K562 (cell line): ENCODE measurements around the gene ZDHHC24. TPM values are rescaled to one million over a fixed set of nuclear protein-coding genes. Genes with fewer than 3 reads are reported as not detected.

Experiments
- ELF4 ChIP-seq: fragments of 450-650 bp; formaldehyde crosslinking; IDR thresholded peaks from 2 replicates; pipeline ENCODE4 v1.4.0; 2022; ENCODE audit warnings: missing genetic modification characterization
- ERF ChIP-seq: fragments of 450-650 bp; formaldehyde crosslinking; IDR thresholded peaks from 2 replicates; pipeline ENCODE4 v1.4.0; 2020; ENCODE audit warnings: mild to moderate bottlenecking, mixed read lengths
- HNRNPK ChIP-seq: fragments of 200-400 bp; formaldehyde crosslinking; IDR thresholded peaks from one replicate; pipeline ENCODE4 v1.6.1; 2018; ENCODE audit warnings: mild to moderate bottlenecking, low read depth, low read length; ENCODE audit not compliant: poor library complexity, severe bottlenecking
- HNRNPLL ChIP-seq: fragments of 200-400 bp; formaldehyde crosslinking; IDR thresholded peaks from 2 replicates; pipeline ENCODE4 v1.6.1; 2017; ENCODE audit warnings: low read length, low read depth, mild to moderate bottlenecking; ENCODE audit not compliant: poor library complexity, severe bottlenecking
- ID3 ChIP-seq, 2 experiments: fragments of 250-450 bp in 1 of 2; fragments of 450-650 bp in 1 of 2; sonication (Bioruptor Pico) in 1 of 2; IDR thresholded peaks; 2 replicates each; pipeline versions ENCODE4 v1.6.1 to v1.8.0; 2016 to 2021; ENCODE audit warnings: mild to moderate bottlenecking in 2 of 2, moderate library complexity in 2 of 2, missing compliant biosample characterization in 1 of 2, missing genetic modification characterization in 1 of 2
- MTA1 ChIP-seq: fragments of 450-650 bp; IDR thresholded peaks from 2 replicates; pipeline ENCODE4 v1.6.1; 2017; ENCODE audit warnings: borderline replicate concordance
- OTX1 ChIP-seq: fragments of 450-650 bp; formaldehyde crosslinking; IDR thresholded peaks from 2 replicates; pipeline ENCODE4 v1.4.0; 2022; ENCODE audit warnings: mild to moderate bottlenecking
- PRDM10 ChIP-seq: fragments of 450-650 bp; IDR thresholded peaks from 2 replicates; pipeline ENCODE4 v1.6.1; 2018; ENCODE audit not compliant: partially characterized antibody
- RB1 ChIP-seq: fragments of 450-650 bp; IDR thresholded peaks from 2 replicates; pipeline ENCODE4 v1.6.1; 2017; ENCODE audit warnings: low read depth, mild to moderate bottlenecking
- RFX5 ChIP-seq: IDR thresholded peaks from 2 replicates; pipeline ENCODE4 v1.6.1; 2011; ENCODE audit warnings: low read depth, mild to moderate bottlenecking, improper control_type of control experiment, low read length
- SIN3A ChIP-seq, 2 experiments: fragments of 150-350 bp in 1 of 2; IDR thresholded peaks; 2 replicates each; pipeline ENCODE4 v1.6.1; 2011 to 2016; ENCODE audit warnings: borderline replicate concordance in 2 of 2, low read depth in 2 of 2, low read length in 2 of 2, mild to moderate bottlenecking in 2 of 2, moderate library complexity in 2 of 2; ENCODE audit not compliant: control insufficient read depth in 1 of 2
- SMAD4 ChIP-seq: fragments of 250-450 bp; sonication (Bioruptor Pico); conservative IDR thresholded peaks from 2 replicates; pipeline ENCODE4 v1.8.0; 2021; ENCODE audit warnings: inconsistent platforms, mild to moderate bottlenecking, moderate library complexity
- TRIM28 ChIP-seq: fragments of 450-650 bp; IDR thresholded peaks from 2 replicates; pipeline ENCODE4 v1.6.1; 2017
- TSC22D4 ChIP-seq: fragments of 450-650 bp; IDR thresholded peaks from 2 replicates; pipeline ENCODE4 v1.6.1; 2016; ENCODE audit warnings: missing genetic modification characterization, missing biosample characterization, control low read depth
- ZBTB1 ChIP-seq: sonication (generic); formaldehyde crosslinking; IDR thresholded peaks from 2 replicates; pipeline ENCODE4 v1.8.1; 2023; ENCODE audit warnings: missing genetic modification reagents, low read depth, mild to moderate bottlenecking, borderline replicate concordance
- ZBTB8A ChIP-seq: fragments of 450-650 bp; IDR thresholded peaks from 2 replicates; pipeline ENCODE4 v1.6.1; 2018; ENCODE audit warnings: mild to moderate bottlenecking, moderate library complexity; ENCODE audit not compliant: partially characterized antibody
- ZNF175 ChIP-seq: fragments of 200-800 bp; sonication (Bioruptor generic); IDR thresholded peaks from 2 replicates; pipeline ENCODE4 v1.6.1; 2016; ENCODE audit warnings: low read depth, mild to moderate bottlenecking, missing genetic modification characterization, missing compliant biosample characterization
- ZNF253 ChIP-seq: fragments of 250-450 bp; sonication (Bioruptor Pico); conservative IDR thresholded peaks from 2 replicates; pipeline ENCODE4 v1.6.1; 2021; ENCODE audit warnings: mild to moderate bottlenecking
- ZNF274 ChIP-seq: IDR thresholded peaks from 2 replicates; pipeline ENCODE4 v1.6.1; 2011; ENCODE audit warnings: low read depth, mild to moderate bottlenecking, low read length, moderate library complexity, borderline replicate concordance
- polyA plus RNA-seq, 8 experiments: library from polyadenylated mRNA; depleted of rRNA in 4 of 8; stranded (reverse) in 5 of 8; unstranded in 3 of 8; fragments of >200 nt; fragmentation: Nextera tagmentation in 2 of 8; fragmentation: Illumina TruSeq in 1 of 8; extraction: Ambion mirVana in 2 of 8; extraction: Trizol in 1 of 8; gene quantifications; 2 replicates each; pipeline versions ENCODE4 v1.2.1 to v1.2.3, GENCODE V29; 2011 to 2014; ENCODE audit warnings: inconsistent platforms in 1 of 8, missing spikeins in 1 of 8
- total RNA-seq, 7 experiments: library from RNA; depleted of rRNA in 6 of 7; stranded (reverse); fragments of >200 nt in 6 of 7; fragmentation: Illumina TruSeq in 2 of 7; extraction: Trizol in 2 of 7; gene quantifications; 2 replicates each; pipeline versions ENCODE4 v1.2.1 to v1.2.3, GENCODE V29; 2011 to 2021; ENCODE audit warnings: low replicate concordance in 1 of 7
- TF ChIP-seq, protein P1 (sequence below): sonication (generic); formaldehyde crosslinking; IDR thresholded peaks from 2 replicates; pipeline ENCODE4 v1.8.0; 2022; ENCODE audit warnings: mild to moderate bottlenecking, missing genetic modification reagents
- TF ChIP-seq, protein P2 (sequence below): sonication (generic); formaldehyde crosslinking; IDR thresholded peaks from 2 replicates; pipeline ENCODE4 v1.9.0; 2022; ENCODE audit warnings: mild to moderate bottlenecking, missing genetic modification reagents

ZDHHC24 gene
- total and polyA plus RNA-seq, 9 of the 15 experiments (the other 6 are each of a cell fraction or from before 2014, with no cell fraction given) = 0.45 to 11.2 (median 2.7) TPM

DNA sequence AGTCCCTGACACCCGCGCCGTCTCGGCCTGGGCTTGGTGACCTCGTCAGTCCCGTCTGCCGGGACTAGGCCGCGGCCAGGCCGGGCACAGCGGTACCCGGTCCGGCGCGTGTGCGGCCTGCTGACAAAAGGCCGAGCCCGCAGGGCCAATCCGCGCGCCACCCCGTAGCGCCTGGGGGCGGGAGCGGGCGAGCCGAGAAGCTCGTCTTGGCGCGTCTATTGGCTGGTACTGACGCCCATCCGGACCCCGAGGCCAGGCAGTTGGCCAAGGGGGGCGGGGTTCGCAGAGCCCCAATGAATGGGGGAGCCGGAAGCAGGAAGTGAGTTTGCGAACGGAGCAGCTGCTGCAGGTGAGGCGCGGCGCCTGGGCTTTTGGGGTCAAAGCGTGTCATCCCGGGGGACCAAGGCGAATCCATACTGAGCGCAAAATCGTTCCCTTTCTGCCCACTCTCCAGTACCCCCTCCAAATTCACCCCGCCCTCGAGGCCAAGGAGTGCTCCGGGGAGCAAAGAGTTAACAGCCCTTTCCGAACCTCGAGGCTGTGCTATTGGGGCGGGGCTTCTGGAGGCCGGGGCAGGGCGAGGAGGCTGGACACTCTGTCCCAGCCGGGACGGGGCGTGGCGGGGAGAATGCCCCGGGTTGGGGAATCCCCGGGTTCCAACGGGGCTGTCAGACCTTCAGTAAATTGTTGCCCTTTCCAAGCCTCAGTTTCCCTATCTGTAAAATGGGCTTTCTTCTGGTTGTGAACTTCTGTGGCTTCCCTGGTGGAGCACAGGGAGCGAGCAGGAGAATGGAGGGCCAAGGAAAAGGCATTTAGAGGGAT lies 65.5 kb downstream of the ZDHHC24 start, which contains the start of gene DPP3 (continued):
- TF ChIP-seq ZNF253 (CRISPR knock-in tag) = no peak
- no peak for TF ChIP-seq ZNF175 (CRISPR knock-in tag)
- peak; percentile 59 for TF ChIP-seq PRDM10
- no peak for TF ChIP-seq TSC22D4 (tag)
- TF ChIP-seq SMAD4 (CRISPR knock-in tag) = 0 out of 2 replicates have a peak, but pooled peaks have one; percentile 33
- no peak for TF ChIP-seq OTX1
- TF ChIP-seq MTA1 = 0 out of 2 replicates have a peak, but pooled peaks have one; percentile 21
- peak; percentile 23 for TF ChIP-seq HNRNPLL
- TF ChIP-seq, protein P1, sequence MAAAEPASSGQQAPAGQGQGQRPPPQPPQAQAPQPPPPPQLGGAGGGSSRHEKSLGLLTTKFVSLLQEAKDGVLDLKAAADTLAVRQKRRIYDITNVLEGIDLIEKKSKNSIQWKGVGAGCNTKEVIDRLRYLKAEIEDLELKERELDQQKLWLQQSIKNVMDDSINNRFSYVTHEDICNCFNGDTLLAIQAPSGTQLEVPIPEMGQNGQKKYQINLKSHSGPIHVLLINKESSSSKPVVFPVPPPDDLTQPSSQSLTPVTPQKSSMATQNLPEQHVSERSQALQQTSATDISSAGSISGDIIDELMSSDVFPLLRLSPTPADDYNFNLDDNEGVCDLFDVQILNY (CRISPR knock-in tag) = 0 out of 2 replicates have a peak, but pooled peaks have one; percentile 22
- TF ChIP-seq SIN3A (IDR thresholded peaks at IDR 0.05; ENCODE audit: borderline replicate concordance in 2 of 2, control insufficient read depth in 1 of 2, low read depth in 2 of 2, low read length in 2 of 2) = peak; percentile 37 to 95; a peak in 3 of 4 replicates
- no peak for TF ChIP-seq ZBTB1 (CRISPR knock-in tag)
- 0 out of 2 replicates have a peak, but pooled peaks have one; percentile 49 for TF ChIP-seq ERF (CRISPR knock-in tag)
- TF ChIP-seq TRIM28 = no peak
- TF ChIP-seq, protein P2, sequence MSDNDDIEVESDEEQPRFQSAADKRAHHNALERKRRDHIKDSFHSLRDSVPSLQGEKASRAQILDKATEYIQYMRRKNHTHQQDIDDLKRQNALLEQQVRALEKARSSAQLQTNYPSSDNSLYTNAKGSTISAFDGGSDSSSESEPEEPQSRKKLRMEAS (CRISPR knock-in tag) = peak; percentile 58
- TF ChIP-seq RFX5 = no peak
- TF ChIP-seq ELF4 (CRISPR knock-in tag) = peak; percentile 87; the same call in 1 of the 2 replicates
- no peak for TF ChIP-seq ZNF274
- TF ChIP-seq ZBTB8A = no peak
- TF ChIP-seq HNRNPK = no peak
- TF ChIP-seq ID3 (CRISPR knock-in tag; IDR thresholded peaks at IDR 0.05) = no peak
- TF ChIP-seq ID3 (tag; IDR thresholded peaks at IDR 0.05) = no peak
- TF ChIP-seq RB1 = peak; percentile 64
